Measurements from ENCODE around the gene SHC4. TPM values are rescaled to one million over a fixed set of nuclear protein-coding genes. Genes with fewer than 3 reads are reported as not detected.

The SHC4 gene
- total RNA-seq, 4 donors from 2014 or later: 1.8 to 2.3 (median 2.1) TPM

- TF ChIP-seq CTCF (IDR thresholded peaks at IDR 0.05): no peak
- no peak for TF ChIP-seq POLR2AphosphoS5 (IDR thresholded peaks at IDR 0.05)
- TF ChIP-seq POLR2A (IDR thresholded peaks at IDR 0.05; ENCODE audit: low read depth): no peak
- no peak for TF ChIP-seq EP300 (IDR thresholded peaks at IDR 0.05)
- DNase-seq (ENCODE audit: extremely low spot score): no peak
- intact Hi-C loops (cut with DNase I): loop anchor here (10.0 kb wide), 2 partner anchors 158 to 438 kb away; partner anchors contain the start of gene FBN1
- Histone ChIP-seq H3K36me3 (no peaks in the 10 kb centered on the region), H3K9me3 (no peaks in the 10 kb centered on the region), H3K4me3 (no peak overlapping the region), H3K27me3 (no peaks in the 10 kb centered on the region), H3K4me1 (peaks cover 0 to 16% (median 10%) of the 10 kb centered on the region in 4 donors), H3K27ac (replicated peaks in 1 of 4) (no peak overlapping the region)
Measured at GRCh38 chr15:48802867-48803266, 160.9 kb downstream of the SHC4 start.

GRCh38 chr15:48802257-48802656, 161.5 kb downstream of the SHC4 start:
- TF ChIP-seq POLR2AphosphoS5 (IDR thresholded peaks at IDR 0.05): no peak
- no peak for TF ChIP-seq EP300 (IDR thresholded peaks at IDR 0.05)
- TF ChIP-seq POLR2A (IDR thresholded peaks at IDR 0.05; ENCODE audit: low read depth): no peak
- H3K4me1 ChIP-seq: peaks cover 0 to 18% (median 15%) of the 10 kb centered on the region in 4 donors
- no peaks in the 10 kb centered on the region for H3K9me3 ChIP-seq
- H3K27ac ChIP-seq (replicated peaks in 1 of 4): no peak overlapping the region
- no peaks in the 10 kb centered on the region for H3K36me3 ChIP-seq
- WGBS: 93% methylated on average over 3 of the region's 3 CpGs
- H3K27me3 ChIP-seq: no peaks in the 10 kb centered on the region
- H3K4me3 ChIP-seq: no peak overlapping the region
- intact Hi-C loops (cut with DNase I): loop anchor here (10.0 kb wide), 2 partner anchors 157 to 437 kb away; partner anchors contain the start of gene FBN1
- DNase-seq (ENCODE audit: extremely low spot score): no peak

GRCh38 chr15:48800811-48801455, 162.8 kb downstream of the SHC4 start:
- 37% methylated on average over 4 of the region's 4 CpGs for WGBS

GRCh38 chr15:48800245-48800644, 163.5 kb downstream of the SHC4 start:
- H3K27ac ChIP-seq (replicated peaks in 1 of 4): no peak overlapping the region
- intact Hi-C loops (cut with DNase I): loop anchor here (10.0 kb wide), 2 partner anchors 155 to 435 kb away; partner anchors contain the start of gene FBN1
- no peak for DNase-seq (ENCODE audit: extremely low spot score)

More at GRCh38 chr15:48800811-48801455, 162.8 kb downstream of the SHC4 start:
- peaks cover 0 to 28% (median 25%) of the 10 kb centered on the region in 4 donors for H3K4me1 ChIP-seq
- no peaks in the 10 kb centered on the region for H3K36me3 ChIP-seq
- no peak overlapping the region for H3K27ac ChIP-seq (replicated peaks in 1 of 4)
- H3K4me3 ChIP-seq: no peak overlapping the region
- no peaks in the 10 kb centered on the region for H3K27me3 ChIP-seq
- TF ChIP-seq POLR2A (IDR thresholded peaks at IDR 0.05; ENCODE audit: low read depth) (no peak), CTCF (IDR thresholded peaks at IDR 0.05) (peak; percentile 38 to 49 (median 40))
- intact Hi-C loops (cut with DNase I): loop anchor here (10.0 kb wide), 2 partner anchors 156 to 436 kb away; partner anchors contain the start of gene FBN1
- no peaks in the 10 kb centered on the region for H3K9me3 ChIP-seq
- no peak for DNase-seq (ENCODE audit: extremely low spot score)

More at GRCh38 chr15:48800245-48800644, 163.5 kb downstream of the SHC4 start:
- no peak overlapping the region for H3K4me3 ChIP-seq
- H3K4me1 ChIP-seq: peaks cover 0 to 28% (median 25%) of the 10 kb centered on the region in 4 donors
- 74% methylated on average over 1 of the region's 1 CpG for WGBS
- no peaks in the 10 kb centered on the region for H3K27me3 ChIP-seq
- no peak for TF ChIP-seq POLR2A (IDR thresholded peaks at IDR 0.05; ENCODE audit: low read depth)
- TF ChIP-seq POLR2AphosphoS5 (IDR thresholded peaks at IDR 0.05): no peak
- no peak for TF ChIP-seq CTCF (IDR thresholded peaks at IDR 0.05)
- no peak for TF ChIP-seq EP300 (IDR thresholded peaks at IDR 0.05)
- no peaks in the 10 kb centered on the region for H3K36me3 ChIP-seq
- no peaks in the 10 kb centered on the region for H3K9me3 ChIP-seq

All from esophagus muscularis mucosa (tissue), 4 donors.